Body of pancreas (tissue), 4 donors: ENCODE data around the gene TBC1D14. TPM values are rescaled to one million over a fixed set of nuclear protein-coding genes. Genes with fewer than 3 reads are reported as not detected.

ENCODE experiments used
- ATAC-seq: fragments of 150-250 bp; one replicate; pipeline ENCODE4 v1.9.1; 2016
- DNase-seq, 4 donors: peaks; one replicate each; pipeline ENCODE4 v3.0.0-alpha.2; 2019
- H3K27ac ChIP-seq, 4 donors: fragments of 200-600 bp; sonication (generic); 1 replicate in 3 of 4; 2 replicates in 1 of 4; pipeline versions ENCODE4 v1.5.1 to v1.6.1; 2016 to 2019; ENCODE audit warnings: mild to moderate bottlenecking in 1 of 4, mixed read lengths in 1 of 4, moderate library complexity in 1 of 4
- H3K27me3 ChIP-seq, 2 donors: fragments of 200-600 bp; sonication (generic); one replicate each; pipeline ENCODE4 v1.6.0; 2016; ENCODE audit warnings: mild to moderate bottlenecking in 1 of 2
- H3K36me3 ChIP-seq, 2 donors: fragments of 200-600 bp; sonication (generic); replicated peaks in 1 of 2; 2 replicates each; pipeline ENCODE4 v1.5.1; 2016; ENCODE audit warnings: low read depth in 2 of 2; ENCODE audit not compliant: insufficient read depth in 1 of 2
- H3K4me1 ChIP-seq: fragments of 200-600 bp; sonication (generic); one replicate; pipeline ENCODE4 v1.6.0; 2016
- H3K4me3 ChIP-seq, 2 donors: fragments of 200-600 bp; sonication (generic); 1 replicate in 1 of 2; 2 replicates in 1 of 2; pipeline ENCODE4 v1.5.1; 2016 to 2019
- H3K9me3 ChIP-seq, 3 donors: fragments of 200-600 bp; sonication (generic); 1 replicate in 2 of 3; 2 replicates in 1 of 3; pipeline ENCODE4 v1.5.1; 2016
- POLR2A ChIP-seq, 3 donors: fragments of 450-650 bp; IDR thresholded peaks; one replicate each; pipeline ENCODE4 v1.6.1; 2016; ENCODE audit warnings: antibody characterized with exemption in 3 of 3, mild to moderate bottlenecking in 2 of 3
- WGBS, 2 donors: methylation state at CpG; one replicate each; pipeline ENCODE4 v1.1.5; 2017; 5-methylcytosine and 5-hydroxymethylcytosine counted together
- intact Hi-C: fragments of 100-400 bp; cut with DNase I; formaldehyde crosslinking; loops from one replicate; pipeline ENCODE4 v1.15.1; 2023
- total RNA-seq, 2 donors: library from RNA; depleted of rRNA; stranded (reverse); fragments of >200 nt; gene quantifications; one replicate each; pipeline ENCODE4 v1.1.0, GENCODE V29; 2016
- TF ChIP-seq, protein P1 (sequence below), 7 experiments: fragments of 450-650 bp in 4 of 7; fragments of 200-600 bp in 3 of 7; sonication (generic) in 3 of 7; IDR thresholded peaks; one replicate each; pipeline ENCODE4 v1.5.1; 2016 to 2019; ENCODE audit warnings: antibody characterized with exemption in 7 of 7

The TBC1D14 gene
- total RNA-seq, 2 donors from 2014 or later: 10.5 to 20.0 TPM

DNA sequence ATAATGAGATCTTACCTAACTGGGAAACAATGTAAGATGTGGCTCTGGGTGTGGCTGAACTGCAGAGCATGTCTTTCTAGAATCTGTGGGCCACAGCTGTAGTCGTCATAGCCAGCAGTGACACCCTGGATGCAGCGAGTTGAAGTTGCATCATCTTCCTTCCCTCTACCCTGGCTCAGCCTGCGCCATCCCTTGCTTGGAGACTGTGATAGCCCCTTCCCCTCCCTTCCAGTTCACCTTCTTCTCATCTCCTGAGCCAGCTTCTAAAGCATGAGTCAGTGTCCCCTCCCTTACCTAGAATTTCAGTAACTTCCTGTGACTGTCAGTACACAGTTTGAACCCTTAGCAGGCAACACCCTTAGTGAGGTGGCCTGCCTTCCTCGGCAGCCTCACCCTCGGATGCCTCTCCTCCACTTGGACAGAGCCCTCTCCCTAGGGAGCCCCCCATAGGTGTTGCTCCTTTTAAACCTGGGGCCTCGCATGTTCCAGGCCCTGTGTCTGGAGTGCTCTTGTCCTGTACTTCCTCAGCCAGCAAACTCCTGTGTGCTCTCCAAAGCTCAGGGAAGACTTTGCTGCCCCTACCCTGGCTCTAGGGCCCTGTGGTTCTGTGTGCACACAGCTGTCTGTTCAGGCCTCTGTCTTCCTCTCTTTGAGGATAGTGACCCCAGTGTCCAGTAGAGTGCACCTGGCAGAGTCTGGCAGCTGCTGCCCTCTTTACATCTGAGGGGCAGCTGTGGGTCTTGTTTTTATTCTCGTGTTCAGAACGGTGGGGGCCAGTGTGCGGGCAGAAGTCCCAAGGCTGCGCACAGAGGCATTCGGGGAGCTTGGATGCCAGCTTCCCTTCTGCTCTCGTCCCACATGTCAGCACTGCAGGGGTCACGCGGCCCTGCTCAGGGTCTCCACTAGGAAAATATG is 89.8 kb downstream of the TBC1D14 start:
- peaks cover 0 to 33% of the 10 kb centered on the region in 2 donors for H3K36me3 ChIP-seq
- no peak for ATAC-seq

DNA sequence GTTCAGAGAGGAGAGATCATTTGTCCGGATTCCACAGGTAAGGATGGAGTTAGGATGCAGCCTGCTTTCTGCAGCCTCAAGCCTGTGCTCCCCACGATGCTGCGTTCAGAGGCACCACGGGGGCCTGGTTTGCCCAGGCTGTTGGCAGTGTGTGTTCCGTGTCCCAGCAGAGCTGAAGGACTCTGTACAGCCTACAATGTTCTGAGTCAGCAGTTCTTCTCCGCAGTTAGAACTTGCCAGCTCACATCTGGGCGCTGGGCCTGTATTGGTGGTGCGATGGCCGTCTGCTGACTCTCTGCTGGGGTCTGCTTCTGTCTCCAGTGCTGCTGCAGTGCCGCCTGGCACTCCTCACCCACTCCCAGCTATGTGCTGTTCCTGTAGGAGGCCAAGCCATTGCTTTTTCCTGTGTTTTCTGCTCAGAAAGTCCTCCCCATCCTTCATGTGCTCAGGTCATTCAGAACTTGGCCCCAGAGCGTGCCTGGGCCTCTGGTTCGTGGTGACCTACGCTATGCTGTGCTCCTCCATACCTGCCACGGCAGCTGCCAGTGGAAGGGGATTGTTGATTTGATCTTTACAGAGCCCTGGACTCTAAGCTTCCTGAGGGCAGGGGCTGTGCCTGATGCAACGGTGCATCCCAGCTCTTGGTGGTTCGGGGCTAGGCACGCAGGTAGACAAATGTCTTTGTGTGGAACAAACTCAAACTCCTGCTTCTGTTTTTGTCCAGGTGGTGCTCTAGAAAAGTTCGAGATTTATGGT is 91.0 kb downstream of the TBC1D14 start:
- TF ChIP-seq, protein P1, sequence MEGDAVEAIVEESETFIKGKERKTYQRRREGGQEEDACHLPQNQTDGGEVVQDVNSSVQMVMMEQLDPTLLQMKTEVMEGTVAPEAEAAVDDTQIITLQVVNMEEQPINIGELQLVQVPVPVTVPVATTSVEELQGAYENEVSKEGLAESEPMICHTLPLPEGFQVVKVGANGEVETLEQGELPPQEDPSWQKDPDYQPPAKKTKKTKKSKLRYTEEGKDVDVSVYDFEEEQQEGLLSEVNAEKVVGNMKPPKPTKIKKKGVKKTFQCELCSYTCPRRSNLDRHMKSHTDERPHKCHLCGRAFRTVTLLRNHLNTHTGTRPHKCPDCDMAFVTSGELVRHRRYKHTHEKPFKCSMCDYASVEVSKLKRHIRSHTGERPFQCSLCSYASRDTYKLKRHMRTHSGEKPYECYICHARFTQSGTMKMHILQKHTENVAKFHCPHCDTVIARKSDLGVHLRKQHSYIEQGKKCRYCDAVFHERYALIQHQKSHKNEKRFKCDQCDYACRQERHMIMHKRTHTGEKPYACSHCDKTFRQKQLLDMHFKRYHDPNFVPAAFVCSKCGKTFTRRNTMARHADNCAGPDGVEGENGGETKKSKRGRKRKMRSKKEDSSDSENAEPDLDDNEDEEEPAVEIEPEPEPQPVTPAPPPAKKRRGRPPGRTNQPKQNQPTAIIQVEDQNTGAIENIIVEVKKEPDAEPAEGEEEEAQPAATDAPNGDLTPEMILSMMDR (IDR thresholded peaks at IDR 0.05): no peak
- no peak for TF ChIP-seq POLR2A (IDR thresholded peaks at IDR 0.05)
- Histone ChIP-seq H3K9me3 (no peaks in the 10 kb centered on the region), H3K4me1 (no peaks in the 10 kb centered on the region), H3K36me3 (peaks cover 0 to 33% of the 10 kb centered on the region in 2 donors), H3K27ac (no peak overlapping the region), H3K4me3 (no peak overlapping the region), H3K27me3 (no peaks in the 10 kb centered on the region)
- 94 to 95% methylated on average over 14 to 18 of the region's 18 CpGs for WGBS, 2 donors
- ATAC-seq: no peak
- no peak for DNase-seq
- intact Hi-C loops: no loop called here

More for the DNA sequence above, 89.8 kb downstream of the TBC1D14 start:
- no peak overlapping the region for H3K4me3 ChIP-seq
- H3K27me3 ChIP-seq: no peaks in the 10 kb centered on the region
- intact Hi-C loops: no loop called here
- DNase-seq: no peak
- no peak overlapping the region for H3K27ac ChIP-seq
- TF ChIP-seq, protein P1 (IDR thresholded peaks at IDR 0.05): no peak
- TF ChIP-seq POLR2A (IDR thresholded peaks at IDR 0.05): no peak
- H3K4me1 ChIP-seq: no peaks in the 10 kb centered on the region
- WGBS, 2 donors: 77 to 84% methylated on average over 14 of the region's 14 CpGs
- no peaks in the 10 kb centered on the region for H3K9me3 ChIP-seq

DNA sequence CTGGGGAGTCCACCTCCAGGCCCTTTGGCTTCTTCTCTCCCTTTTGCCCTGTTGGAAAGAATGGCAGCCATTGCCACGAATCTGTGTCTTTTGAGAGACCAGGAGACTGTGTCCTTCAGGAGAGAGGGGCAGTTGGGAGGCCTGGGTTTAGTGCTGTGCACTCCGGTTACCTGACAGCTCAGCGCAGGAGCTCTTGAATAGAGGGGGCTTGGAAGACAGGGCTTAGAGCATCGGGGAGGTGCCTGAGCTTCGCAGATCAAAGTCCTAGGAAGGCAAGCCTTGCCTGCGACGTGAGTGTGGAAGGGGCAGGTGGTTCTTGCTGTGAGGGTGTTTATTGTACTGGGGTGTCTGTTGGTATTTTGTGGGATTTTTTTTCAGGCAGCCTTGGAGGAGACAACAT is 91.6 kb downstream of the TBC1D14 start:
- H3K27ac ChIP-seq: no peak overlapping the region
- no peaks in the 10 kb centered on the region for H3K27me3 ChIP-seq
- no peaks in the 10 kb centered on the region for H3K9me3 ChIP-seq
- no peaks in the 10 kb centered on the region for H3K4me1 ChIP-seq
- no peak for TF ChIP-seq POLR2A (IDR thresholded peaks at IDR 0.05)
- TF ChIP-seq, protein P1 (IDR thresholded peaks at IDR 0.05): no peak
- no peak for ATAC-seq
- no peak overlapping the region for H3K4me3 ChIP-seq
- DNase-seq: no peak
- H3K36me3 ChIP-seq: peaks cover 0 to 33% of the 10 kb centered on the region in 2 donors
- intact Hi-C loops: no loop called here
- 88 to 98% methylated on average over 5 to 7 of the region's 7 CpGs for WGBS, 2 donors

DNA sequence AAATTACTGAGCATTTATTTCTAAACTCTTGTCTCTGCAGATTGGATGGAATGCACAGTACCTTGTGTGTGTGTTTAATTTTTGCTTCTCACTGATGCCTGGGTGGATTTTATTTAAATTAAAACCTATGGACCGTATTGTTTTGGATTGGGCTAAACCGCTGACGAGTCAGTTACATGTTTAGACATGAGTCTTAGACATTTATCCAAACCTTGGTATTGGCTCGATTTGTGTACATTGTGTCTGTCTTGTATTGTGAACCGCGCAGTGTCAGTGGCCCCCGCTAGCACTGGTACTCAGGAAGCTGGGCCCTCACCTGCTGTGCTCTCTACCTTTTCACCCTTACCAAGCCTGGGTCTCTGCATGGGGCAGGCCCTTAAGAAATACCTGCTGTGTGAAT is 92.7 kb downstream of the TBC1D14 start:
- Histone ChIP-seq H3K27ac (no peak overlapping the region), H3K36me3 (peaks cover 0 to 30% of the 10 kb centered on the region in 2 donors), H3K4me1 (no peaks in the 10 kb centered on the region), H3K9me3 (no peaks in the 10 kb centered on the region), H3K27me3 (no peaks in the 10 kb centered on the region), H3K4me3 (no peak overlapping the region)
- intact Hi-C loops: no loop called here
- DNase-seq (no peak), ATAC-seq (no peak)
- TF ChIP-seq, protein P1 (IDR thresholded peaks at IDR 0.05): no peak
- TF ChIP-seq POLR2A (IDR thresholded peaks at IDR 0.05): no peak
- 88 to 97% methylated on average over 7 of the region's 7 CpGs for WGBS, 2 donors
